C1 segment of cervical spinal cord (tissue), 14 donors: Measurements from ENCODE around the gene GNB5.
A peak's percentile ranks its signal among the peaks of the same experiment; 100 is the strongest.
"Not testable (repeated sequence)": the region's sequence is repeated elsewhere in the genome, so short reads cannot be mapped to it uniquely, and the experiment has no call there.

Source experiments
- DNase-seq, 14 donors: peaks; one replicate each; lab custom pipeline; 2025; lab: John Stamatoyannopoulos, UW

The GNB5 gene

GRCh38 chr15:52170199-52170598 lies 21.0 kb downstream of the GNB5 start:
- DNase-seq: not testable (repeated sequence)

- not testable (repeated sequence) for DNase-seq
These were observed 25.6 kb downstream of the GNB5 start for GRCh38 chr15:52165494-52166131.

- DNase-seq: no peak
These were observed 26.4 kb downstream of the GNB5 start for GRCh38 chr15:52164631-52165265.

- no peak for DNase-seq
These were observed 27.6 kb downstream of the GNB5 start for GRCh38 chr15:52163321-52164190.

- no peak for DNase-seq
These were observed 28.3 kb downstream of the GNB5 start for GRCh38 chr15:52162876-52163275.

- no peak for DNase-seq
These were observed 28.9 kb downstream of the GNB5 start for GRCh38 chr15:52162260-52162659.

- DNase-seq: peak in 1 of 14 donors; percentile 39
These were observed 29.7 kb downstream of the GNB5 start for GRCh38 chr15:52161406-52161966.

- no peak for DNase-seq
These were observed 31.5 kb downstream of the GNB5 start for GRCh38 chr15:52159645-52160044.

GRCh38 chr15:52158084-52158765 lies 33.0 kb downstream of the GNB5 start:
- DNase-seq: no peak

- no peak for DNase-seq
These were observed 35.3 kb downstream of the GNB5 start for GRCh38 chr15:52155878-52156277.

GRCh38 chr15:52154896-52155865 lies 36.0 kb downstream of the GNB5 start:
- DNase-seq: peak in 1 of 14 donors; percentile 58

- DNase-seq: peak in 1 of 14 donors; percentile 31
These were observed 37.0 kb downstream of the GNB5 start for GRCh38 chr15:52153900-52154895.

GRCh38 chr15:52151353-52151752 lies 39.8 kb downstream of the GNB5 start:
- DNase-seq: no peak

GRCh38 chr15:52150871-52151270 lies 40.3 kb downstream of the GNB5 start:
- no peak for DNase-seq

GRCh38 chr15:52150043-52150825 lies 41.0 kb downstream of the GNB5 start:
- no peak for DNase-seq

- DNase-seq: no peak
These were observed 42.8 kb downstream of the GNB5 start for GRCh38 chr15:52148403-52148802.

- DNase-seq: no peak
These were observed 44.4 kb downstream of the GNB5 start for GRCh38 chr15:52146776-52147175.

- DNase-seq: no peak
These were observed 44.9 kb downstream of the GNB5 start for GRCh38 chr15:52146261-52146660.
